ENCODE measurements around the gene PKHD1. TPM values are rescaled to one million over a fixed set of nuclear protein-coding genes. Genes with fewer than 3 reads are reported as not detected.

Gene PKHD1
- total and polyA plus RNA-seq, 2 of the 8 experiments (the other 6 are each of a cell fraction or from before 2014, with no cell fraction given) = 0.06 to 0.09 TPM

- H2BK120ac ChIP-seq (replicated peaks; ENCODE audit: low read depth, low read length) = no peak overlapping the region
- peaks cover 3 to 9% of the 10 kb centered on the region in 2 experiments; a peak in 1 of 4 replicates for H3K9me3 ChIP-seq (ENCODE audit: insufficient read depth in 2 of 2, low read depth in 1 of 2, low read length in 1 of 2)
- CTCF ChIA-PET (ENCODE audit: partially characterized antibody) = interaction anchor here (1.8 kb wide), 1 partner anchor 39 kb away, joined by 4 read pairs; no protein-coding TSS in a partner anchor
- no peak overlapping the region for H2AFZ ChIP-seq (ENCODE audit: low read length)
- no peak overlapping the region for H3K27ac ChIP-seq (ENCODE audit: low read depth, low read length)
- no peak overlapping the region for H3K4ac ChIP-seq (replicated peaks; ENCODE audit: insufficient read length, low read depth, low read length)
- H4K20me1 ChIP-seq (replicated peaks in 1 of 2; ENCODE audit: control insufficient read depth in 1 of 2, insufficient read depth in 2 of 2, low read length in 2 of 2) = no peaks in the 10 kb centered on the region
- no peak overlapping the region for H3K4me2 ChIP-seq (ENCODE audit: insufficient read depth in 1 of 2, low read depth in 2 of 2, low read length in 2 of 2)
- H3K23ac ChIP-seq (ENCODE audit: insufficient read length) = no peak overlapping the region
- H4K5ac ChIP-seq (ENCODE audit: insufficient read length, low read depth, low read length) = no peak overlapping the region
- H3K27me3 ChIP-seq (replicated peaks in 1 of 4; ENCODE audit: control insufficient read depth in 3 of 4, extremely low read depth in 1 of 4, insufficient read depth in 3 of 4, low read length in 3 of 4) = no peaks in the 10 kb centered on the region
- H3K4me1 ChIP-seq (replicated peaks in 1 of 4; ENCODE audit: control insufficient read depth in 3 of 4, insufficient read depth in 4 of 4, low read length in 3 of 4) = no peaks in the 10 kb centered on the region
- no peak overlapping the region for H3K4me3 ChIP-seq (ENCODE audit: extremely low read depth in 1 of 4, insufficient read depth in 2 of 4, low read depth in 3 of 4, low read length in 4 of 4)
- H3K14ac ChIP-seq (ENCODE audit: insufficient read length) = no peak overlapping the region
- no peak overlapping the region for H2AK5ac ChIP-seq (ENCODE audit: low read depth, low read length)
- no peak overlapping the region for H2BK12ac ChIP-seq (ENCODE audit: low read depth, low read length)
- no peak overlapping the region for H3K9ac ChIP-seq (replicated peaks in 1 of 4; ENCODE audit: extremely low read depth in 1 of 4, low read depth in 3 of 4, low read length in 3 of 4)
- no peak overlapping the region for H2BK5ac ChIP-seq (ENCODE audit: low read depth, low read length)
- TF ChIP-seq MAFK (IDR thresholded peaks at IDR 0.05; ENCODE audit: low read depth, low read length) (no peak), RXRA (IDR thresholded peaks at IDR 0.05; ENCODE audit: insufficient read depth, low read depth, low read length) (no peak), RNF2 (IDR thresholded peaks at IDR 0.05; ENCODE audit: borderline replicate concordance, low read depth, low read length, missing control alignments, poor library complexity, severe bottlenecking) (no peak), SIN3A (conservative IDR thresholded peaks at IDR 0.05 in 1 of 2, IDR thresholded peaks at IDR 0.05 in 1 of 2; ENCODE audit: low read depth in 1 of 2, low read length in 2 of 2) (no peak), FOSL1 (IDR thresholded peaks at IDR 0.05; ENCODE audit: insufficient read depth, low read depth, low read length) (no peak)
- no peaks in the 10 kb centered on the region for H3K79me1 ChIP-seq (ENCODE audit: low read depth, low read length)
- DNase-seq (ENCODE audit: low read depth in 1 of 2, low spot score in 2 of 2) (no peak), FAIRE-seq (no peak)
- no peak overlapping the region for H3K18ac ChIP-seq (ENCODE audit: extremely low read depth, low read length)
- no peak overlapping the region for H2BK15ac ChIP-seq (ENCODE audit: low read length)
- H3K79me2 ChIP-seq (ENCODE audit: control insufficient read depth in 1 of 2, insufficient read depth in 2 of 2, low read length in 2 of 2) = no peaks in the 10 kb centered on the region
- H2BK20ac ChIP-seq (ENCODE audit: low read length) = no peak overlapping the region
- H3K56ac ChIP-seq (replicated peaks; ENCODE audit: insufficient read length, low read depth, low read length) = no peak overlapping the region
- no peaks in the 10 kb centered on the region; a peak in 2 of 8 replicates for H3K36me3 ChIP-seq (ENCODE audit: control insufficient read depth in 2 of 4, insufficient read depth in 4 of 4, low read length in 3 of 4)
- H4K91ac ChIP-seq (replicated peaks; ENCODE audit: insufficient read length, low read length) = no peak overlapping the region
- POLR2A ChIA-PET (ENCODE audit: partially characterized antibody) = no interaction called here
- H4K8ac ChIP-seq (ENCODE audit: extremely low read depth, insufficient read depth, low read length) = no peak overlapping the region
- no peaks in the 10 kb centered on the region; the same call in 1 of the 2 replicates for H3K23me2 ChIP-seq (ENCODE audit: low read depth, low read length)
Observed at GRCh38 chr6:52116605-52116948, 29.2 kb upstream of the PKHD1 start.

Data from H1 (cell line).